K562 (cell line): Measurements from ENCODE around the gene ADM2.

Experiments used
- CTBP1 ChIP-seq: fragments of 450-650 bp; IDR thresholded peaks from 2 replicates; pipeline ENCODE4 v1.6.1; 2016; ENCODE audit warnings: borderline replicate concordance
- KAT8 ChIP-seq: fragments of 450-650 bp; IDR thresholded peaks from 2 replicates; pipeline ENCODE4 v1.6.1; 2016; ENCODE audit warnings: low read depth, mild to moderate bottlenecking
- KDM2B ChIP-seq: fragments of 250-450 bp; sonication (Bioruptor Pico); IDR thresholded peaks from 2 replicates; pipeline ENCODE4 v1.8.0; 2021; ENCODE audit warnings: mild to moderate bottlenecking, moderate library complexity
- MYBL2 ChIP-seq, 2 experiments: fragments of 450-650 bp in 1 of 2; sonication (generic) in 1 of 2; formaldehyde crosslinking in 1 of 2; IDR thresholded peaks; 2 replicates each; pipeline versions ENCODE4 v1.6.1 to v1.8.1; 2017 to 2022; ENCODE audit warnings: borderline replicate concordance in 1 of 2, inconsistent platforms in 1 of 2, low read depth in 1 of 2, mild to moderate bottlenecking in 1 of 2, missing genetic modification reagents in 1 of 2, moderate library complexity in 1 of 2
- MYC ChIP-seq, 2 experiments: fragments of 250-450 bp in 1 of 2; sonication (Bioruptor Pico) in 1 of 2; IDR thresholded peaks; 2 replicates each; pipeline versions ENCODE4 v1.5.1 to v1.6.1; 2012 to 2021; ENCODE audit warnings: low read depth in 2 of 2, borderline replicate concordance in 1 of 2, improper control_type of control experiment in 1 of 2, low read length in 1 of 2, mild to moderate bottlenecking in 1 of 2, moderate library complexity in 1 of 2
- POLR2A ChIP-seq: fragments of 450-650 bp; conservative IDR thresholded peaks from 2 replicates; pipeline ENCODE4 v1.6.1; 2016
- RCOR1 ChIP-seq, 2 experiments: IDR thresholded peaks; 2 replicates each; pipeline ENCODE4 v1.6.1; 2012; ENCODE audit warnings: low read depth in 2 of 2, low read length in 2 of 2, borderline replicate concordance in 1 of 2, improper control_type of control experiment in 1 of 2
- ZC3H8 ChIP-seq: fragments of 450-650 bp; IDR thresholded peaks from 2 replicates; pipeline ENCODE4 v1.6.1; 2017
- TF ChIP-seq, protein P1 (sequence below): fragments of 250-450 bp; sonication (Bioruptor Pico); IDR thresholded peaks from 2 replicates; pipeline ENCODE4 v1.9.0; 2021; ENCODE audit warnings: mild to moderate bottlenecking, inconsistent platforms
- TF ChIP-seq, protein P2 (sequence below), 3 experiments: IDR thresholded peaks in 2 of 3; conservative IDR thresholded peaks in 1 of 3; 2 replicates each; pipeline ENCODE4 v1.5.1; 2011 to 2012; ENCODE audit warnings: low read length in 3 of 3, mild to moderate bottlenecking in 3 of 3, control low read depth in 2 of 3, improper control_type of control experiment in 1 of 3, inconsistent platforms in 1 of 3, low read depth in 1 of 3, mixed read lengths in 1 of 3, moderate library complexity in 1 of 3; ENCODE audit not compliant: insufficient read depth in 2 of 3

DNA sequence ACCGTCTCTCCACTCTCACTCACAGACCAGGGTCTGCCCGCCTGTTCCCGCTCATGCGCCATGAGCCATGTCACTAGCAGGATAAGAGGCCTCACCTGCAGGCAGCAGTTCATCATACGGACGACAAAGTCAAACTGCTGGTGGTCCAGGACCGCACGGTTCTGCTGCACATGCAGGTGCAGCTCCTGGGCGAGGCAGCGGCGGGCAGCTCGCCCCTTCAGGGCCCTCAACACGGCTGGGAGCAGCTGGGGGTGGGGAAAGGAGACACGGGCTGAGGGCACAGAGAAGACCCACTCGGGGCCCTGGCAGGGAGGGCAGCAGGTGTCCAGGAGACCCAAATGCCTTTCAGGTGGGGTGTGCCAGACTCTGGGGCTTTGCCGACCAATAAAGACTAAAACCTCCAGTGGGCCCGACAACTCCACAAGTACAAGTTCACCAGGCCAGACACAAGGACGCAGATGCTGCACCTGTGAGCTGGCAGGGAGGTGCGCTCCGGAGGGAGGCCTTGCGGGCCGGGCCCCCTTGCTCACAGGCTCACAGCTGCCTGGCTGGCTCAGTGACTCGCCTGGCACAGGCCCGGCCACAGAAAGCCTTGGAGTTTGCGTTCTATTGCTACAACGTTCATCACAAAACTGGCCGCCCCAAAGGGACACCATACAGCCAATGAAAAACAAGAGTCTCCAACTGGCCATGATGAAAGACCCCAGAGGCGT is 18.0 kb upstream of the ADM2 start:
- TF ChIP-seq, protein P1, sequence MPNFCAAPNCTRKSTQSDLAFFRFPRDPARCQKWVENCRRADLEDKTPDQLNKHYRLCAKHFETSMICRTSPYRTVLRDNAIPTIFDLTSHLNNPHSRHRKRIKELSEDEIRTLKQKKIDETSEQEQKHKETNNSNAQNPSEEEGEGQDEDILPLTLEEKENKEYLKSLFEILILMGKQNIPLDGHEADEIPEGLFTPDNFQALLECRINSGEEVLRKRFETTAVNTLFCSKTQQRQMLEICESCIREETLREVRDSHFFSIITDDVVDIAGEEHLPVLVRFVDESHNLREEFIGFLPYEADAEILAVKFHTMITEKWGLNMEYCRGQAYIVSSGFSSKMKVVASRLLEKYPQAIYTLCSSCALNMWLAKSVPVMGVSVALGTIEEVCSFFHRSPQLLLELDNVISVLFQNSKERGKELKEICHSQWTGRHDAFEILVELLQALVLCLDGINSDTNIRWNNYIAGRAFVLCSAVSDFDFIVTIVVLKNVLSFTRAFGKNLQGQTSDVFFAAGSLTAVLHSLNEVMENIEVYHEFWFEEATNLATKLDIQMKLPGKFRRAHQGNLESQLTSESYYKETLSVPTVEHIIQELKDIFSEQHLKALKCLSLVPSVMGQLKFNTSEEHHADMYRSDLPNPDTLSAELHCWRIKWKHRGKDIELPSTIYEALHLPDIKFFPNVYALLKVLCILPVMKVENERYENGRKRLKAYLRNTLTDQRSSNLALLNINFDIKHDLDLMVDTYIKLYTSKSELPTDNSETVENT: no peak
- TF ChIP-seq KDM2B (CRISPR knock-in tag) (no peak), ZC3H8 (no peak), POLR2A (no peak), MYBL2 (IDR thresholded peaks at IDR 0.05; ENCODE audit: low read depth) (no peak), MYBL2 (CRISPR knock-in tag; IDR thresholded peaks at IDR 0.05; ENCODE audit: borderline replicate concordance) (no peak), CTBP1 (no peak), RCOR1 (IDR thresholded peaks at IDR 0.05; ENCODE audit: borderline replicate concordance in 1 of 2, low read depth in 2 of 2, low read length in 2 of 2) (no peak), MYC (IDR thresholded peaks at IDR 0.05; ENCODE audit: low read depth, low read length) (no peak), MYC (CRISPR knock-in tag; IDR thresholded peaks at IDR 0.05; ENCODE audit: borderline replicate concordance, low read depth) (no peak), KAT8 (no peak)
- TF ChIP-seq, protein P2, sequence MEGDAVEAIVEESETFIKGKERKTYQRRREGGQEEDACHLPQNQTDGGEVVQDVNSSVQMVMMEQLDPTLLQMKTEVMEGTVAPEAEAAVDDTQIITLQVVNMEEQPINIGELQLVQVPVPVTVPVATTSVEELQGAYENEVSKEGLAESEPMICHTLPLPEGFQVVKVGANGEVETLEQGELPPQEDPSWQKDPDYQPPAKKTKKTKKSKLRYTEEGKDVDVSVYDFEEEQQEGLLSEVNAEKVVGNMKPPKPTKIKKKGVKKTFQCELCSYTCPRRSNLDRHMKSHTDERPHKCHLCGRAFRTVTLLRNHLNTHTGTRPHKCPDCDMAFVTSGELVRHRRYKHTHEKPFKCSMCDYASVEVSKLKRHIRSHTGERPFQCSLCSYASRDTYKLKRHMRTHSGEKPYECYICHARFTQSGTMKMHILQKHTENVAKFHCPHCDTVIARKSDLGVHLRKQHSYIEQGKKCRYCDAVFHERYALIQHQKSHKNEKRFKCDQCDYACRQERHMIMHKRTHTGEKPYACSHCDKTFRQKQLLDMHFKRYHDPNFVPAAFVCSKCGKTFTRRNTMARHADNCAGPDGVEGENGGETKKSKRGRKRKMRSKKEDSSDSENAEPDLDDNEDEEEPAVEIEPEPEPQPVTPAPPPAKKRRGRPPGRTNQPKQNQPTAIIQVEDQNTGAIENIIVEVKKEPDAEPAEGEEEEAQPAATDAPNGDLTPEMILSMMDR (IDR thresholded peaks at IDR 0.05 in 2 of 3, conservative IDR thresholded peaks at IDR 0.05 in 1 of 3; ENCODE audit: insufficient read depth in 2 of 3, low read depth in 1 of 3, low read length in 3 of 3): no peak
